OCI-LY1 (cell line): ENCODE results near the gene DMD.

Source experiments
- H2AFZ ChIP-seq: fragments of 200-600 bp; sonication (generic), shearing (Covaris generic); 2 replicates; pipeline ENCODE4 v1.6.0; 2014; ENCODE audit warnings: antibody characterized with exemption, mild to moderate bottlenecking, low read length
- H3F3A ChIP-seq: fragments of 200-600 bp; sonication (generic), shearing (Covaris generic); 2 replicates; pipeline ENCODE4 v1.6.0; 2014; ENCODE audit warnings: mild to moderate bottlenecking, antibody characterized with exemption, low read length, moderate library complexity; ENCODE audit not compliant: insufficient read depth
- H3K27ac ChIP-seq: fragments of 200-600 bp; sonication (generic); 2 replicates; pipeline ENCODE4 v1.5.1; 2014; ENCODE audit warnings: low read length, mixed run types, mild to moderate bottlenecking, low read depth; ENCODE audit not compliant: poor library complexity, severe bottlenecking
- H3K27me3 ChIP-seq: fragments of 200-600 bp; sonication (generic); 2 replicates; pipeline ENCODE4 v1.6.0; 2014; ENCODE audit warnings: antibody characterized with exemption, mild to moderate bottlenecking, low read length, moderate library complexity; ENCODE audit not compliant: insufficient read depth
- H3K36me3 ChIP-seq: fragments of 200-600 bp; sonication (generic); 2 replicates; pipeline ENCODE4 v1.6.1; 2014; ENCODE audit warnings: mild to moderate bottlenecking, antibody characterized with exemption, low read length, moderate library complexity, mixed read lengths; ENCODE audit not compliant: insufficient read depth
- H3K4me1 ChIP-seq: fragments of 200-600 bp; sonication (generic); 2 replicates; pipeline ENCODE4 v1.5.1; 2014; ENCODE audit warnings: mild to moderate bottlenecking, low read length, moderate library complexity; ENCODE audit not compliant: insufficient read depth, severe bottlenecking
- H3K4me2 ChIP-seq: fragments of 200-600 bp; sonication (generic), shearing (Covaris generic); 2 replicates; pipeline ENCODE4 v1.6.1; 2014; ENCODE audit warnings: low read length
- H3K4me3 ChIP-seq: fragments of 200-600 bp; sonication (generic); 2 replicates; pipeline ENCODE4 v1.5.1; 2014; ENCODE audit warnings: low read length, low read depth, mild to moderate bottlenecking, mixed read lengths; ENCODE audit not compliant: poor library complexity, severe bottlenecking
- H3K79me2 ChIP-seq: fragments of 200-600 bp; shearing (Covaris generic); 2 replicates; pipeline ENCODE4 v1.6.1; 2016; ENCODE audit warnings: mixed run types, low read length, mixed read lengths; ENCODE audit not compliant: insufficient read depth
- H3K9ac ChIP-seq: fragments of 200-600 bp; sonication (generic), shearing (Covaris generic); 2 replicates; pipeline ENCODE4 v1.6.1; 2014; ENCODE audit warnings: mild to moderate bottlenecking, low read length, mixed read lengths
- H3K9me2 ChIP-seq: fragments of 200-600 bp; sonication (generic), shearing (Covaris generic); 2 replicates; pipeline ENCODE4 v1.6.1; 2014; ENCODE audit warnings: low read depth, mild to moderate bottlenecking, low read length, mixed read lengths
- H3K9me3 ChIP-seq: fragments of 200-600 bp; shearing (Covaris generic); 2 replicates; pipeline ENCODE4 v1.6.1; 2014; ENCODE audit warnings: low read length, mixed read lengths
- H4K20me1 ChIP-seq: fragments of 200-600 bp; sonication (generic), shearing (Covaris generic); 2 replicates; pipeline ENCODE4 v1.6.0; 2016; ENCODE audit warnings: mild to moderate bottlenecking, low read length; ENCODE audit not compliant: insufficient read depth
- EZH2 ChIP-seq: fragments of 200-600 bp; sonication (generic), shearing (Covaris generic); IDR thresholded peaks from 2 replicates; pipeline ENCODE4 v1.8.0; 2017; ENCODE audit warnings: borderline replicate concordance, mixed run types, mild to moderate bottlenecking, antibody characterized with exemption, low read length, moderate library complexity, mixed read lengths
- TF ChIP-seq, protein P1 (sequence below): fragments of 200-600 bp; sonication (generic), shearing (Covaris generic); IDR thresholded peaks from 2 replicates; pipeline ENCODE4 v1.5.1; 2017; ENCODE audit warnings: mild to moderate bottlenecking, antibody characterized with exemption, low read length, moderate library complexity, mixed read lengths

DMD gene

DNA sequence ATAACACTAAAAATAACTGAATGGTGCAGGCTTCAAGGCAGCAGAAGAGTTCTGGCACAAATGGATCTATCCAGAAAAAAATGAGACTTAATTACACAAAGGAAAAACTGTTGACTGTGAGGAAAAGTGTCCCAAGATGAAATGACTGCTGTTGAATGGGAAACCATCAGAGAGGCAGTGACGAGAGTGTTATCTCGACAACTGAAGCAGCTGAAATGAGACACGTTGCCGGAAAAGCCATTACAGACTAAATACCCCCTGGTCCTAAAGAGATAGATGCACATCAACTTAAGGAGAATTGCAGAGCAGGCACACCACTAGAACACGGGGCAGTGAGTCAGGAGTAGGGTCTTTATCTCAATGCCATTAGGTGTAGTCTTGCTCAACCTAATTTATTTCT lies 277.8 kb downstream of the DMD start:
- no peaks in the 10 kb centered on the region for H3K9me3 ChIP-seq
- H3K79me2 ChIP-seq: no peaks in the 10 kb centered on the region
- H3K27ac ChIP-seq: no peak overlapping the region
- no peaks in the 10 kb centered on the region for H3K9me2 ChIP-seq
- no peaks in the 10 kb centered on the region for H3K27me3 ChIP-seq
- no peak overlapping the region for H3K9ac ChIP-seq
- H3K36me3 ChIP-seq: no peaks in the 10 kb centered on the region
- no peaks in the 10 kb centered on the region for H4K20me1 ChIP-seq
- H3K4me1 ChIP-seq: no peaks in the 10 kb centered on the region
- no peak overlapping the region for H2AFZ ChIP-seq
- TF ChIP-seq, protein P1, sequence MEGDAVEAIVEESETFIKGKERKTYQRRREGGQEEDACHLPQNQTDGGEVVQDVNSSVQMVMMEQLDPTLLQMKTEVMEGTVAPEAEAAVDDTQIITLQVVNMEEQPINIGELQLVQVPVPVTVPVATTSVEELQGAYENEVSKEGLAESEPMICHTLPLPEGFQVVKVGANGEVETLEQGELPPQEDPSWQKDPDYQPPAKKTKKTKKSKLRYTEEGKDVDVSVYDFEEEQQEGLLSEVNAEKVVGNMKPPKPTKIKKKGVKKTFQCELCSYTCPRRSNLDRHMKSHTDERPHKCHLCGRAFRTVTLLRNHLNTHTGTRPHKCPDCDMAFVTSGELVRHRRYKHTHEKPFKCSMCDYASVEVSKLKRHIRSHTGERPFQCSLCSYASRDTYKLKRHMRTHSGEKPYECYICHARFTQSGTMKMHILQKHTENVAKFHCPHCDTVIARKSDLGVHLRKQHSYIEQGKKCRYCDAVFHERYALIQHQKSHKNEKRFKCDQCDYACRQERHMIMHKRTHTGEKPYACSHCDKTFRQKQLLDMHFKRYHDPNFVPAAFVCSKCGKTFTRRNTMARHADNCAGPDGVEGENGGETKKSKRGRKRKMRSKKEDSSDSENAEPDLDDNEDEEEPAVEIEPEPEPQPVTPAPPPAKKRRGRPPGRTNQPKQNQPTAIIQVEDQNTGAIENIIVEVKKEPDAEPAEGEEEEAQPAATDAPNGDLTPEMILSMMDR: no peak
- TF ChIP-seq EZH2: no peak
- H3K4me2 ChIP-seq: no peak overlapping the region
- no peak overlapping the region for H3K4me3 ChIP-seq
- H3F3A ChIP-seq: no peaks in the 10 kb centered on the region

DNA sequence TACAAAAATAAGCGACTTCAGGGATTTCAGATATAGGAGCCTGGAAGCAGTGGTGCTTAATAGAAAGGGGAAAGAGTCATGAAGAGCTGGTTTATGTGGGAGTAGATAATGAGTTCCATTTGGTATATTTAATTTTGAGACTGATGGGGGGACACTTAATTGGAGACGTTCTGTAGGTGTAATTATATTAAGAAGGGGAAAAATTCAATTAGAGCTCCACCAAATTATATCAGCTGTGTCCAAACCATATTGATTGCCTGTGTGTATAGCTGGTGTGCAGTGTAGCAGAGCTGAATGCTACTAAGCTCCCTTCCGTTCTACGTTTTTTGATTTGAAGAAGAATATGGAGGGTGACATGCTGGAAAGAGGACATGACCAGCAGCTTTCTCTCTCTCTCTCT lies 282.3 kb downstream of the DMD start:
- Histone ChIP-seq H3K4me2 (no peak overlapping the region), H3K4me3 (no peak overlapping the region), H3K36me3 (no peaks in the 10 kb centered on the region), H2AFZ (no peak overlapping the region), H3K79me2 (no peaks in the 10 kb centered on the region), H3K4me1 (no peaks in the 10 kb centered on the region), H3K9ac (no peak overlapping the region), H4K20me1 (no peaks in the 10 kb centered on the region), H3F3A (no peaks in the 10 kb centered on the region), H3K27ac (no peak overlapping the region), H3K27me3 (no peaks in the 10 kb centered on the region), H3K9me3 (no peaks in the 10 kb centered on the region), H3K9me2 (no peaks in the 10 kb centered on the region)
- TF ChIP-seq, protein P1: no peak
- no peak for TF ChIP-seq EZH2

DNA sequence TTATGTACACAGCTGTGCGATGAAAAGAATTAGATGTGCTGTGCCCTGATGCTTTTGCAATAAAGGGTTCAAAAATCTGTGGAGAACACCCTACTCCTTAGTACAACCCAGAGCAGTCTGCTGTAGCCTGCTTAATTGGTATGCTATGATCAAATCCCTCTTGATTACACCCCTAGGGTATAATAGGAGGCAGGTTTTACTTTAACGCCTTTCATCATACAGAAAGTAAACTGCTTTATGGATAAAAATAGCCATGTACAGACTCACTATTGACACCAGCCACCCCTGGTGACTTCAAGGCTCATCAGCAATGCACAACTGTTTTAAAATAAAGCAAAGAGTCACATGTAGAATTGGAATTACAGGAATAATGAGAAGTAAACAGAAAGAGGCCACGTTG lies 315.3 kb downstream of the DMD start:
- Histone ChIP-seq H3K79me2 (no peaks in the 10 kb centered on the region), H3F3A (no peaks in the 10 kb centered on the region), H2AFZ (no peak overlapping the region), H3K4me3 (no peak overlapping the region), H3K27me3 (no peaks in the 10 kb centered on the region), H4K20me1 (no peaks in the 10 kb centered on the region), H3K4me2 (no peak overlapping the region; the same call in 1 of the 2 replicates), H3K9me2 (no peaks in the 10 kb centered on the region), H3K9ac (no peak overlapping the region), H3K36me3 (no peaks in the 10 kb centered on the region), H3K9me3 (no peaks in the 10 kb centered on the region), H3K27ac (peak overlapping the region; percentile 46), H3K4me1 (peaks cover 24% of the 10 kb centered on the region)
- TF ChIP-seq, protein P1: no peak
- TF ChIP-seq EZH2: no peak
